Activated CD8-positive, alpha-beta memory T cell treated with anti-CD3 and anti-CD28 coated beads, Interleukin-2, amount 10 ng/mL, durations not matched to agents 7 days and 5 days (primary cell): ENCODE measurements around the gene EBNA1BP2. TPM values are rescaled to one million over a fixed set of nuclear protein-coding genes. Genes with fewer than 3 reads are reported as not detected.
"Not testable (repeated sequence)": the region's sequence is repeated elsewhere in the genome, so short reads cannot be mapped to it uniquely, and the experiment has no call there.

Experiments
- ATAC-seq: fragments of 150-1000 bp; cut with Tn5 transposase; one replicate; pipeline ENCODE4 v1.10.0; 2021; ENCODE audit warnings: moderate library complexity
- CTCF ChIA-PET: fragments of 350-600 bp; sonication (Branson Sonifier 250); formaldehyde crosslinking; loops from one replicate; lab custom pipeline; 2021; ENCODE audit warnings: antibody characterized with exemption; lab: Charles Lee
- DNase-seq: peaks from one replicate; pipeline ENCODE4 v3.0.0-alpha.2; 2020
- H3K27ac Mint-ChIP-seq: one replicate; pipeline ENCODE4 v1.8.0; 2021; ENCODE audit warnings: mild to moderate bottlenecking, mixed read lengths
- H3K27me3 Mint-ChIP-seq: one replicate; pipeline ENCODE4 v1.8.0; 2021; ENCODE audit warnings: mixed read lengths
- H3K36me3 Mint-ChIP-seq: one replicate; pipeline ENCODE4 v1.8.0; 2021; ENCODE audit warnings: mild to moderate bottlenecking, mixed read lengths
- H3K4me1 Mint-ChIP-seq: one replicate; pipeline ENCODE4 v1.8.0; 2021; ENCODE audit warnings: mixed read lengths
- H3K4me3 Mint-ChIP-seq: one replicate; pipeline ENCODE4 v1.8.0; 2021; ENCODE audit warnings: mild to moderate bottlenecking, moderate library complexity, mixed read lengths
- H3K9me3 Mint-ChIP-seq: one replicate; pipeline ENCODE4 v1.8.0; 2022; ENCODE audit warnings: low read depth, mixed read lengths
- total RNA-seq, 2 experiments: library from RNA; stranded (reverse); gene quantifications; one replicate each; pipeline ENCODE4 v1.2.3, GENCODE V29; 2021

The EBNA1BP2 gene
- total RNA-seq, 2 experiments from 2014 or later: 60.0 to 68.7 TPM

DNA sequence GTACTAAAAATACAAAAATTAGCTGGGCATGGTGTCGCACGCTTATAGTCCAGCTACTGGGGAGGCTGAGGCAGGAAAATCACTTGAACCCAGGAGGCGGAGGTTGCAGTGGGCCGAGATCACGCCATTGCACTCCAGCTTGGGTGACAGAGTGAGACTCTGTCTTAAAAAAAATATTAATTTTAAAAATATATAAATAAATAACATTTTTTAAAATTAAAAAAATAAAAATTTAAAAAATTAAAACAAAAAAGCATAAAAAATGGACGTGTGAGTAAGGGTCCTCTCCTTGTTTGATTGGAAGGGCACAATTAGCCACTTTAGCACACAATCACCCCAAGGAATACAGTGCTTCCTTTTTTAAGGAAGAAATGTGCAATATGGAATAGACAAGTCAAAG is 18.6 kb downstream of the EBNA1BP2 start:
- no peak overlapping the region for H3K27ac Mint-ChIP-seq

GRCh38 chr1:43152866-43153265 is 19.2 kb downstream of the EBNA1BP2 start:
- no peak for ATAC-seq

More for the DNA sequence above, 18.6 kb downstream of the EBNA1BP2 start:
- H3K9me3 Mint-ChIP-seq: no peaks in the 10 kb centered on the region
- H3K27me3 Mint-ChIP-seq: peaks cover 20% of the 10 kb centered on the region
- CTCF ChIA-PET: interaction anchor here (1.0 kb wide), 1 partner anchor 41 kb away, joined by 3 read pairs; no protein-coding TSS in a partner anchor
- ATAC-seq (no peak), DNase-seq (no peak)
- peaks cover 15% of the 10 kb centered on the region for H3K4me1 Mint-ChIP-seq
- no peak overlapping the region for H3K4me3 Mint-ChIP-seq
- no peaks in the 10 kb centered on the region for H3K36me3 Mint-ChIP-seq

DNA sequence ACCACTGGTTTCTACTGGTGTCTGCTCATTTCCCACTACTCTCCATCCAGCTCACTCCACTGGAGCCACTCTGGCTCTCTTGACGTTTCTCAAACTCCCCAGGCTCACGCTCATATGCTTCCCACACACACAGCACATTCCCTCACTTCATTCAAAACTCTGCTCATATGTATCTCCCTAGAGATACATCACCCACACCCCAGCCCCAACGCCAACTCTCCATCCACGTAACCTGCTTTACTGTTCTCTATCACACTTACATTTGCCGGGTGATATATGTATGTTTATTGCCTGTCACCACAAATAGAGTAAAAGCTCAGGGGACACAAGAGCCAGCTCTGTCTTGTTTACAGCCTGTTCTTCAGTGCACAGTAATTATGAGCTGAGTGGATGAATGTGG is 22.2 kb downstream of the EBNA1BP2 start:
- DNase-seq (no peak), ATAC-seq (no peak)
- no peak overlapping the region for H3K4me3 Mint-ChIP-seq
- no peak overlapping the region for H3K27ac Mint-ChIP-seq
- H3K9me3 Mint-ChIP-seq: no peaks in the 10 kb centered on the region
- CTCF ChIA-PET: interaction anchor here (1.2 kb wide), 1 partner anchor 237 kb away, joined by 4 read pairs; no protein-coding TSS in a partner anchor
- peaks cover 49% of the 10 kb centered on the region for H3K27me3 Mint-ChIP-seq
- H3K4me1 Mint-ChIP-seq: peaks cover 7% of the 10 kb centered on the region
- H3K36me3 Mint-ChIP-seq: no peaks in the 10 kb centered on the region

More at GRCh38 chr1:43152866-43153265, 19.2 kb downstream of the EBNA1BP2 start:
- Mint-ChIP-seq H3K4me1 (peaks cover 16% of the 10 kb centered on the region), H3K36me3 (no peaks in the 10 kb centered on the region), H3K27me3 (peaks cover 26% of the 10 kb centered on the region), H3K9me3 (no peaks in the 10 kb centered on the region), H3K27ac (no peak overlapping the region), H3K4me3 (no peak overlapping the region)
- CTCF ChIA-PET: interaction anchor here (1.0 kb wide), 1 partner anchor 41 kb away, joined by 3 read pairs; no protein-coding TSS in a partner anchor
- DNase-seq: no peak

- ATAC-seq: peak; percentile 42
- no peaks in the 10 kb centered on the region for H3K36me3 Mint-ChIP-seq
- CTCF ChIA-PET: no interaction called here
- H3K27ac Mint-ChIP-seq: no peak overlapping the region
- DNase-seq: peak; percentile 58
- no peak overlapping the region for H3K4me3 Mint-ChIP-seq
- H3K4me1 Mint-ChIP-seq: peaks cover 7% of the 10 kb centered on the region
- H3K27me3 Mint-ChIP-seq: peaks cover 66% of the 10 kb centered on the region
- no peaks in the 10 kb centered on the region for H3K9me3 Mint-ChIP-seq
These were observed 24.3 kb downstream of the EBNA1BP2 start for GRCh38 chr1:43147625-43148327.

GRCh38 chr1:43144237-43144636 is 27.9 kb downstream of the EBNA1BP2 start:
- CTCF ChIA-PET: interaction anchor here (0.7 kb wide), 1 partner anchor 222 kb away, joined by 3 read pairs; no protein-coding TSS in a partner anchor
- Mint-ChIP-seq H3K4me1 (peaks cover 7% of the 10 kb centered on the region), H3K27ac (no peak overlapping the region), H3K36me3 (no peaks in the 10 kb centered on the region), H3K9me3 (no peaks in the 10 kb centered on the region), H3K4me3 (no peak overlapping the region), H3K27me3 (peaks cover 71% of the 10 kb centered on the region)
- DNase-seq: no peak
- ATAC-seq: no peak

DNA sequence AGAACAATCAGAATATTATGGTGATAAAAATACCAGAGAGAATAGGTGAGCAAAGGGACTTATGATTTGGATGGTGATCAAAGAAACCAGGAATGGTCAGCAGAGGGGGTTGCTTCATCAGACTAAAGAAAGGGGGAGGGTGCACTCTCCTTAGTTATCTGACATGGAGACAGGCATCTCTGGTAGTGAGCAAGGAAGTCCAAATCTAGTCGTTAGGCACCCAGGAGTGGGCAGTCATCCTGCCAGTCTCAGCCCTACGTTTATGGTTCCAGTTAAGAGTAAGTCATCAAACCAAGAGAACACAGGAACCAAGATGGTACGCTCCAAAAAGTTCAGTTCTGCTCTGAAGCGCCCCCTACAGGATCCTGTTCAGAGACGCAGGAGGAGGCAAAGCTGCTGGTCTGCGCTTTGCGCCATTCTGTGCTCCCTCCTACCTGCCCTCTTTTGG is 28.6 kb downstream of the EBNA1BP2 start:
- Mint-ChIP-seq H3K4me1 (peaks cover 4% of the 10 kb centered on the region), H3K27me3 (peaks cover 64% of the 10 kb centered on the region), H3K4me3 (no peak overlapping the region), H3K27ac (no peak overlapping the region), H3K36me3 (no peaks in the 10 kb centered on the region), H3K9me3 (no peaks in the 10 kb centered on the region)
- CTCF ChIA-PET: no interaction called here
- DNase-seq: no peak
- no peak for ATAC-seq

GRCh38 chr1:43140583-43140982 is 31.5 kb downstream of the EBNA1BP2 start:
- CTCF ChIA-PET: no interaction called here
- no peak overlapping the region for H3K27ac Mint-ChIP-seq
- H3K36me3 Mint-ChIP-seq: no peaks in the 10 kb centered on the region

DNA sequence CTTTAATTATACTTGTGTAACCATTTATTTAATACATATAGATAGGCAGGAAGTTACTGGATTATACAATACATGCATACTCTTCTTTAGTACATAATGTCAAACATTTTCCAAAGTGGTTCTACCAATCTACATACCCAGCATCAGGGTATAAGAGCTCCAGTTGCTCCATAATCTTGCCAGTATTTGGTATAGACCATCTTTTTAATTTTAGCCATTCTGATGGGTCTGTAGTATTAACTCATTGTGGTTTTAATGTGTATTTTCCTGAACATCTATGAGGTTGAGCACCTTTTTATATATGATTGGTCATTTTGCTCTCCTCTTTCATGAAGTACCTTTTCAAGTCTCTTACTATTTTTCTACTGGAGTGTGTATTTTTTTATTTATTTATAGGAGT is 32.1 kb downstream of the EBNA1BP2 start:
- no peaks in the 10 kb centered on the region for H3K36me3 Mint-ChIP-seq
- H3K27me3 Mint-ChIP-seq: peaks cover 36% of the 10 kb centered on the region
- CTCF ChIA-PET: no interaction called here
- H3K9me3 Mint-ChIP-seq: no peaks in the 10 kb centered on the region
- DNase-seq: no peak
- no peaks in the 10 kb centered on the region for H3K4me1 Mint-ChIP-seq
- no peak overlapping the region for H3K27ac Mint-ChIP-seq
- no peak for ATAC-seq
- H3K4me3 Mint-ChIP-seq: no peak overlapping the region

More at GRCh38 chr1:43140583-43140982, 31.5 kb downstream of the EBNA1BP2 start:
- no peak overlapping the region for H3K4me3 Mint-ChIP-seq
- DNase-seq (no peak), ATAC-seq (no peak)
- H3K4me1 Mint-ChIP-seq: no peaks in the 10 kb centered on the region
- H3K9me3 Mint-ChIP-seq: no peaks in the 10 kb centered on the region
- peaks cover 41% of the 10 kb centered on the region for H3K27me3 Mint-ChIP-seq

DNA sequence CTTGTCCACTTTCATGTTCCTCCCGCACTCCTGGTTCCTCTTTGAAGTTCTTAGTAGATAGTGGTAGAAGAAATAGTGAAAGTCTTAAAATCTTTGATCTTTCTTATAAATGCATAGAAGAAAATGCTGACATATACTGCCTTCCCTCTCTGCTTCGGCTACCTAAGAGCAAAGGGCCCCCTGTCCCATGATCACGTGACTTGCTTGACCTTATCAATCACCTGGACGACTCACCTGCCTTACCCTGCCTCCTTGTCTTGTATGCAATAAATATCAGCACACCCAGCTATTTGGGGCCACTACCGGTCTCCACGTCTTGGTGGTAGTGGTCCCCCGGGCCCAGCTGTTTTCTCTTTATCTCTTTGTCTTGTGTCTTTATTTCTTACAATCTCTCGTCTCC is 32.8 kb downstream of the EBNA1BP2 start:
- H3K4me1 Mint-ChIP-seq, DNase-seq, ATAC-seq, H3K36me3 Mint-ChIP-seq, H3K4me3 Mint-ChIP-seq, CTCF ChIA-PET, H3K9me3 Mint-ChIP-seq, H3K27ac Mint-ChIP-seq: not testable (repeated sequence)
- peaks cover 36% of the 10 kb centered on the region for H3K27me3 Mint-ChIP-seq

GRCh38 chr1:43137445-43138052 is 34.5 kb downstream of the EBNA1BP2 start:
- no peaks in the 10 kb centered on the region for H3K4me1 Mint-ChIP-seq
- no peaks in the 10 kb centered on the region for H3K9me3 Mint-ChIP-seq

GRCh38 chr1:43135857-43136781 is 36.0 kb downstream of the EBNA1BP2 start:
- DNase-seq (no peak), ATAC-seq (no peak)
- CTCF ChIA-PET: no interaction called here
- Mint-ChIP-seq H3K36me3 (no peaks in the 10 kb centered on the region), H3K27me3 (peaks cover 31% of the 10 kb centered on the region), H3K27ac (no peak overlapping the region), H3K9me3 (no peaks in the 10 kb centered on the region), H3K4me3 (no peak overlapping the region), H3K4me1 (no peaks in the 10 kb centered on the region)

More at GRCh38 chr1:43137445-43138052, 34.5 kb downstream of the EBNA1BP2 start:
- Mint-ChIP-seq H3K27ac (no peak overlapping the region), H3K27me3 (peaks cover 37% of the 10 kb centered on the region), H3K36me3 (no peaks in the 10 kb centered on the region), H3K4me3 (no peak overlapping the region)
- no peak for DNase-seq
- CTCF ChIA-PET: no interaction called here
- ATAC-seq: no peak

- no peak for DNase-seq
- Mint-ChIP-seq H3K27ac (no peak overlapping the region), H3K27me3 (peaks cover 35% of the 10 kb centered on the region)
These were observed 37.5 kb downstream of the EBNA1BP2 start for GRCh38 chr1:43134640-43135039.

DNA sequence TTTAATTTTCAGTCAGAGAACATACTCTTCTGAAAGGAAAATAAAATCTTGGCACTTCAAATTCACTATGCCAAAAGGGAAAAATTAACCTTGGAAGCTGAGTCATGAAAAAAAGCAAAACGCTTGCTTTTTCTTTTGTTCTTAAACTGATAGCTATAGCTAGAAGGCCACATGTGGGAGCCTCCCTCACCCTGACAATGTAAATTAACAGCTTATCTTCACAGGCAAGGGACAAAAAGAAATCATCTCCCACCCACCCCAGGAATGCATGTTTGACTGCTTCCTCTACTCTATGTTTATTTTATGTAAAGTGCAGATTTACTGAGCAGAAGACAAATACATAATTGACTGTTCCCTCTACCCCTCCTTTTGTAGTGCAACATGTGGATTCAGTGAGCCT is 38.0 kb downstream of the EBNA1BP2 start:
- H3K36me3 Mint-ChIP-seq: no peaks in the 10 kb centered on the region
- H3K27ac Mint-ChIP-seq: no peak overlapping the region
- peaks cover 35% of the 10 kb centered on the region for H3K27me3 Mint-ChIP-seq
- H3K4me3 Mint-ChIP-seq: no peak overlapping the region
- no peak for ATAC-seq
- CTCF ChIA-PET: no interaction called here
- no peak for DNase-seq
- H3K4me1 Mint-ChIP-seq: no peaks in the 10 kb centered on the region
- no peaks in the 10 kb centered on the region for H3K9me3 Mint-ChIP-seq

More at GRCh38 chr1:43134640-43135039, 37.5 kb downstream of the EBNA1BP2 start:
- Mint-ChIP-seq H3K4me3 (no peak overlapping the region), H3K36me3 (no peaks in the 10 kb centered on the region), H3K9me3 (no peaks in the 10 kb centered on the region), H3K4me1 (no peaks in the 10 kb centered on the region)
- CTCF ChIA-PET: no interaction called here
- no peak for ATAC-seq
